Femur (tissue), 1 donor: ENCODE measurements around the gene SKOR1.
A peak's percentile ranks its signal among the peaks of the same experiment; 100 is the strongest.

ENCODE experiments used
- DNase-seq: peaks from one replicate; pipeline ENCODE4 v3.0.0-alpha.2; 2017

The SKOR1 gene, protein sequence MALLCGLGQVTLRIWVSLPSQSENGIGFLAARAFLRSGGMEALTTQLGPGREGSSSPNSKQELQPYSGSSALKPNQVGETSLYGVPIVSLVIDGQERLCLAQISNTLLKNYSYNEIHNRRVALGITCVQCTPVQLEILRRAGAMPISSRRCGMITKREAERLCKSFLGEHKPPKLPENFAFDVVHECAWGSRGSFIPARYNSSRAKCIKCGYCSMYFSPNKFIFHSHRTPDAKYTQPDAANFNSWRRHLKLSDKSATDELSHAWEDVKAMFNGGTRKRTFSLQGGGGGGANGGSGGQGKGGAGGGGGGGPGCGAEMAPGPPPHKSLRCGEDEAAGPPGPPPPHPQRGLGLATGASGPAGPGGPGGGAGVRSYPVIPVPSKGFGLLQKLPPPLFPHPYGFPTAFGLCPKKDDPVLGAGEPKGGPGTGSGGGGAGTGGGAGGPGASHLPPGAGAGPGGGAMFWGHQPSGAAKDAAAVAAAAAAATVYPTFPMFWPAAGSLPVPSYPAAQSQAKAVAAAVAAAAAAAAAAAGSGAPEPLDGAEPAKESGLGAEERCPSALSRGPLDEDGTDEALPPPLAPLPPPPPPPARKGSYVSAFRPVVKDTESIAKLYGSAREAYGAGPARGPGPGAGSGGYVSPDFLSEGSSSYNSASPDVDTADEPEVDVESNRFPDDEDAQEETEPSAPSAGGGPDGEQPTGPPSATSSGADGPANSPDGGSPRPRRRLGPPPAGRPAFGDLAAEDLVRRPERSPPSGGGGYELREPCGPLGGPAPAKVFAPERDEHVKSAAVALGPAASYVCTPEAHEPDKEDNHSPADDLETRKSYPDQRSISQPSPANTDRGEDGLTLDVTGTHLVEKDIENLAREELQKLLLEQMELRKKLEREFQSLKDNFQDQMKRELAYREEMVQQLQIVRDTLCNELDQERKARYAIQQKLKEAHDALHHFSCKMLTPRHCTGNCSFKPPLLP

GRCh38 chr15:67824976-67825880 lies at the start of gene SKOR1:
Gene SKOR1 (plus strand): TSS chr15:67825509. CDS start chr15:67825603, 94 bp downstream.
- DNase-seq = no peak

- no peak for DNase-seq
Measured at GRCh38 chr15:67775998-67776397, 49.3 kb upstream of the SKOR1 start.

- DNase-seq = no peak
Measured at GRCh38 chr15:67776600-67776999, 48.7 kb upstream of the SKOR1 start.

- no peak for DNase-seq
Measured at GRCh38 chr15:67777071-67777470, 48.2 kb upstream of the SKOR1 start.

DNA sequence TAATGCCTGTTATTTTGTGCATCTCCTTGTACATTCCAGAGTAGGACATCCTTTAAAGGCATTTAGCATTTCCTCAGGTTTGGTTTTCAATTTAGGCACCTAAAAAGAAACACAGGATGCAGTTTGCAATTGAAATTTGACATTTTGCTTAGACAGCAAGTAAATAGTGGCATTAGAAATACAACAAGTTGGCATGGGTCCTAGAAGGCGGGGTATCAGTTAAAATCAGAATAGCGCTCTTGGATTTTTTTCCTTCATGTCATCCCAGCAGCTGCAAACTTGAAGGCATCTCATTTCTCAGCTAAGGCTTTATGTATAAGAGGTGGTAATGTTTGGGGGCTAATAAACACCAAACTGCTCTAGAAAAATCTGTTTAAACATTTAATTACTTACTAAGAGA lies 47.5 kb upstream of the SKOR1 start:
- no peak for DNase-seq

- DNase-seq = no peak
Measured at GRCh38 chr15:67778968-67779548, 46.3 kb upstream of the SKOR1 start.

DNA sequence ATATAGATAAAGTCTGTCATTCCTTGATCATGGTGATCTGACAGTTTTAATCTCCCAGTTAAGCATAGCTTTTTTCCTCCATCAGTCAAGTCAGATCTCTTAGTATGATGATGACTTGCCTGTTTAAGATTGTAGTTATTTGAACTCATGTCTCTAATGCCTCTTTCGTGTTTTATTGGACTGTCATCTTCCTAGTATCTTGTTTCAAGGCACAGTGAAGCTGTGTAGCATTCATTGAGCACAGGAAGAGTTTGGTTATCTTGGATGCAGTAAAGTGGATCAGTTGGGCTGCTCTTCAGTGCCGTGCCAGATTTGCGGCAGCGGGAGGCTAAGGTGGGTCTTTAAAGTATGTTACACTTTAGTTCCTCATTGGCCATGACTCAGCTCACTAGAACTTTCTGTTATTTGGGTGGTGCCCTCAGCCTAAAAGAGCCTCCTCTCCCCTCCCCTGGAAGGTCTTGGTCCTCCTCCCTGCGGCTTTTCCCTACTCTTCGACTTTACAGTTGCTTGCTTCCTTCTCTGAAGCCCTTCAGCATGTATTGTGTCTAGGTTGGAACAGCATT lies 45.7 kb upstream of the SKOR1 start:
- no peak for DNase-seq

GRCh38 chr15:67781061-67781460 lies 44.2 kb upstream of the SKOR1 start:
- no peak for DNase-seq

- no peak for DNase-seq
Measured at GRCh38 chr15:67781907-67782690, 43.2 kb upstream of the SKOR1 start.

DNA sequence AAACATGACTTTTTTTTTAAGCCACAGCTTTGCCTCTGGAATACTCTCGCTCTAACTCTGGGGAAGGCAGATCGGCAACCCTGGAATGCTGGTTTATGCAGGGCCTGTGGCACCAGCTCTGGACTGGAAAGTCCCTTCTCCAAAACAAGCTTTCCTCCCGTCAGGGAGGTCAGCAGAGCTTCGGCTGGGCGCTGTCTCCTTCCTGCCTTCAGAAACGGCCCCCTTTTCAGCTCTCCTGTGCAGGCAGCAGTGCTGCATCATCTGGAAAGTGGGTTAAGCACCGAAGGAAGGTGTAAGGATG lies 42.7 kb upstream of the SKOR1 start:
- DNase-seq = no peak

- no peak for DNase-seq
Measured at GRCh38 chr15:67783303-67783702, 42.0 kb upstream of the SKOR1 start.

- peak; percentile 55 for DNase-seq
Measured at GRCh38 chr15:67784090-67784781, 41.1 kb upstream of the SKOR1 start.

GRCh38 chr15:67784856-67785430 lies 40.4 kb upstream of the SKOR1 start:
- DNase-seq = no peak

- no peak for DNase-seq
Measured at GRCh38 chr15:67785431-67785830, 39.9 kb upstream of the SKOR1 start.

DNA sequence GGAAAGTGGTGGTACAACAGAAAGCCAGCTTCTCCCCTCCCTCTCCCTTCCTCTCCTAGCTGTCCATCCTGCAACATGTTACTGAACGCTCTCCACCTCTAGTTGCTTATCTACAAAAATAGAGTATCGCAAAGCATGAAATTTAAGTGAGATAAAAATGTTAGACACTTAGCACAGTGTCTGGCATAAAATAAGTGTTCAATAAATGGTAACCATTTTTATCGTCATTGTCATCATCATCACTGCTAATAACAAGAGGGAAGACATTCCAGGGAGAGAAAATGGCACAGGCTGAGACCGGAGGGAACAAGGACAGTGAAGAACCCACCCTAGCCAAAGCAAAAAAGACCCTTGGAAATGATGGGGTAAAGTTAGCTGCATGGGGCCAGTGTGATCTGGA lies 38.7 kb upstream of the SKOR1 start:
- no peak for DNase-seq

GRCh38 chr15:67788986-67789385 lies 36.3 kb upstream of the SKOR1 start:
- DNase-seq = no peak

- no peak for DNase-seq
Measured at GRCh38 chr15:67790610-67791319, 34.5 kb upstream of the SKOR1 start.

DNA sequence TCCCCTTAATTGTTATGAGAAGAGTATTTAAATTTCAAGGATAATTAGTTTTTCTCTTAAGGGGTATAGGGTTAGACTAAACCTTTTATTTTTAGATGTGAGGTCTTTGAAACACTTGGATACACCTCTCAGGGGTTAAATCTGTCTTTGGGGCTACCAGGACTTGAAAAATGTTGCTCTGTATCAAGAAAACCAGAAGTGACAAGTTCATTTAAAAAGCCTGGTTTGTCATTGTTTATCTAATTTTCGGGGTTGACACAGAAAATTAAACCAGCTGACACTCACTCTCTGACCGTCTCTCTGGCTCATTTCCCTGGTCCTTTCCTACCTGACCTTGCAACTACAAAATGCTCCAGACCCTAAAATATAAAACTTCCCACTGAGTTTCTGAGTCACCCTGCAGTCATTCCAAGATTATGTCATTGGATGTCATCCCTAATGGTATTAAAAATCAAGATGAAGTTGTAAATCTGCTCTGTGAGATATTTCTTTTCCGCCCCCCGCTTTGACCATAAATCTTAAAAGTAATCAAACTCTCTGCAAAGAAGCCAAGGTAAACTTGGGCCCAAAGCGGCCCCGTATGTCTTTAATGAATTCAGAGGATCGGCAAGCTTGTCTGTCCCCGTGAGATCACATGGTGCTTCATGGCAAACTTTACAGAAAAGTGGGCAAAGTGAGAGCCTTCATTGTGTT lies 32.9 kb upstream of the SKOR1 start:
- DNase-seq = no peak
